Measurements from ENCODE around the gene LAMC1.

Gene LAMC1

DNA sequence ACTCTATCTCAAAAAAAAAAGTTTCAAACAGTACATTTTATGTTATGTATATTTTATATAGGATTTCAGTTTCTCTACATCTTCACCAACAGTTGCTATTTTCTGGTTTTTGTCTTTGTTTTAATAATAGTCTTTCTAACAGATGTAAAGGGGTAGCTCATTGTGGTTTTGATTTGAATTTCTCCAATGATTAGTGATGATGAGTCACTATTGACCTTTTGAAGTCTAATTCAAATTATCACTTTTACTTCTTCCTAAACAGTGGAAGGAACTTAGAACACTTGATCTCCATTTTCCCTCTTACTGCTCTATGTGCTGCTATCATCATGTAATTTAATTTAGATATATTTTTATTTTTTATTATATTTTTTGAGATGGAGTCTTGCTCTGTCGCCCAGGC is 38.6 kb upstream of the LAMC1 start:
- Mint-ChIP-seq H3K4me3 (no peak overlapping the region), H3K27me3 (ENCODE audit: low read depth) (no peaks in the 10 kb centered on the region), H3K9me3 (peaks cover 4% of the 10 kb centered on the region), H3K27ac (no peak overlapping the region), H3K4me1 (no peaks in the 10 kb centered on the region), H3K36me3 (ENCODE audit: low read depth) (no peaks in the 10 kb centered on the region)
- TF ChIP-seq, protein P1, sequence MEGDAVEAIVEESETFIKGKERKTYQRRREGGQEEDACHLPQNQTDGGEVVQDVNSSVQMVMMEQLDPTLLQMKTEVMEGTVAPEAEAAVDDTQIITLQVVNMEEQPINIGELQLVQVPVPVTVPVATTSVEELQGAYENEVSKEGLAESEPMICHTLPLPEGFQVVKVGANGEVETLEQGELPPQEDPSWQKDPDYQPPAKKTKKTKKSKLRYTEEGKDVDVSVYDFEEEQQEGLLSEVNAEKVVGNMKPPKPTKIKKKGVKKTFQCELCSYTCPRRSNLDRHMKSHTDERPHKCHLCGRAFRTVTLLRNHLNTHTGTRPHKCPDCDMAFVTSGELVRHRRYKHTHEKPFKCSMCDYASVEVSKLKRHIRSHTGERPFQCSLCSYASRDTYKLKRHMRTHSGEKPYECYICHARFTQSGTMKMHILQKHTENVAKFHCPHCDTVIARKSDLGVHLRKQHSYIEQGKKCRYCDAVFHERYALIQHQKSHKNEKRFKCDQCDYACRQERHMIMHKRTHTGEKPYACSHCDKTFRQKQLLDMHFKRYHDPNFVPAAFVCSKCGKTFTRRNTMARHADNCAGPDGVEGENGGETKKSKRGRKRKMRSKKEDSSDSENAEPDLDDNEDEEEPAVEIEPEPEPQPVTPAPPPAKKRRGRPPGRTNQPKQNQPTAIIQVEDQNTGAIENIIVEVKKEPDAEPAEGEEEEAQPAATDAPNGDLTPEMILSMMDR (IDR thresholded peaks at IDR 0.05; ENCODE audit: unreplicated experiment in 3 of 3), result no peak

DNA sequence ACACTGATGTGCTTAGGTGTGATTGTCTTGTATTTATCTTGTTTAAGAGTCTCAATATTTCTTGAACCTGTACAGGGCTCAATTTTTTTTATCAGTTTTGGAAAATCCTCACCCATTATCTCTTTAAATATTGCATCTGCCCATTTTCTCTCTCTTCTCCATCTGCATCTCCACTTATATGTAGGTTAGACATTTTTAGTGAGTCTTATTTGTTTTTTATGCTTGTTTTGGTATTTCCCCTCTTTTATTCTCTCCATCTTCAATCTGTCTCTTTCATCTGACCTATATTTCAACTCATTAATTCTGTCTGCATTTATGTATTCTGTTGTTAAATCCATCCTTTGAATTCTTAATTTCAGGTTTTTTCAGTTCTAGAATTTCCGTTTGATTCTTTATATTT is 37.3 kb upstream of the LAMC1 start:
- Mint-ChIP-seq H3K27me3 (ENCODE audit: low read depth) (no peaks in the 10 kb centered on the region), H3K36me3 (ENCODE audit: low read depth) (no peaks in the 10 kb centered on the region), H3K9me3 (peaks cover 4% of the 10 kb centered on the region), H3K4me1 (no peaks in the 10 kb centered on the region), H3K27ac (no peak overlapping the region), H3K4me3 (no peak overlapping the region)
- TF ChIP-seq, protein P1 (IDR thresholded peaks at IDR 0.05; ENCODE audit: unreplicated experiment in 3 of 3), result no peak

DNA sequence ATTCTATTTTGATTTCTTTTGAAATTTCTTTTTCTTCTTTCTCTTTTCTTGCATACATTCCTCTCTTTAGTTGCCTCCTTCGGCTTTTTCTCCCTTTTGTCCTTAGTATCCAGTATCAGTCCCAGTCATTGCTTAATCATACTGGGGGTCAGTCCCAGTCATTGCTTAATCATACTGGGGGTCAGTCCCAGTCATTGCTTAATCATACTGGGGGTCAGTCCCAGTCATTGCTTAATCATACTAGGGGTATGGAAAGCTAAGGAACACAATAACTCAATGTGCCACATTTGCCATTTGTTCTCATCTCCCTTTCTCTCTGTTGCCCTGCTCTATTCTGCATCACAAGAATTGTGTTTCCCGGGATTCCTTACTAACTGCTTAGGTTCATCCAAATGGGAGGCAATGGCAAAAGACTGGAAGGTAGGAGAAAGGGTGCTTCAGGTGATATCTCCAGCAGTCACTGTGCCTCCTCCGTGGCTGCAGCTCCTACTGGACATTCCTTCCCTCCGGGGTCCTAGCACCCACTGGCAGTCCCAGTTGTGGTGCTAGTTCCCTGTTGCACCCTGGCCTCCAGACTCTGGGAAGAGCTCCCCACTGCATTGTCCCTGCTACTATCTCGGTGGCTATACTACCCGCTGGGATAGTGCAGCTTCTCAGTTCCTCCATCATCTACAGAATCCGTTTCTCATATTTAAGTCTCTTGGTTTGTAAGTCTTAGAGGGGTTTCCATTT is 32.6 kb upstream of the LAMC1 start:
- Mint-ChIP-seq H3K4me3 (no peak overlapping the region), H3K4me1 (no peaks in the 10 kb centered on the region), H3K36me3 (ENCODE audit: low read depth) (no peaks in the 10 kb centered on the region), H3K9me3 (peaks cover 4% of the 10 kb centered on the region), H3K27ac (no peak overlapping the region), H3K27me3 (ENCODE audit: low read depth) (no peaks in the 10 kb centered on the region)
- TF ChIP-seq, protein P1 (IDR thresholded peaks at IDR 0.05; ENCODE audit: unreplicated experiment in 3 of 3), result no peak

DNA sequence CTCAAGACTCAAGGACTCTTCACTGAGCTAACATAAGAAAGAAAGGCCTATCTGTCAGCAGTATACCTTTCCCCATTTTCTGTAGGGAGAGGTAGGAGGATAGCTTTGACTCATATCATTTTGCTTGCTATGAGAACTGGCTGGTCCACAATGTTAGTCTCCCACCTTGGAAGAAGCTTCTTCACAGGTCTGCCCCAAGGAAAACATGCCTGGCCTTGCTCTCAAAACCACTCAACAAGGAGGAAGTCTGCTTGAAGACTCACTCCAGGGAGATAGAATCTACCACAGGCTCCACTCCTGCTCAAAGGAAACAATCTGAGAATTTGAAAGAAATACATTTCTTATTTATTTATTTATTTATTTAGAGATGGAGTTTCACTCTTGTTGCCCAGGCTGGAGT is 29.5 kb upstream of the LAMC1 start:
- Mint-ChIP-seq H3K4me1 (no peaks in the 10 kb centered on the region), H3K27ac (no peak overlapping the region), H3K9me3 (no peaks in the 10 kb centered on the region), H3K27me3 (ENCODE audit: low read depth) (no peaks in the 10 kb centered on the region), H3K4me3 (no peak overlapping the region), H3K36me3 (ENCODE audit: low read depth) (no peaks in the 10 kb centered on the region)
- TF ChIP-seq, protein P1 (IDR thresholded peaks at IDR 0.05; ENCODE audit: unreplicated experiment in 3 of 3), result no peak

DNA sequence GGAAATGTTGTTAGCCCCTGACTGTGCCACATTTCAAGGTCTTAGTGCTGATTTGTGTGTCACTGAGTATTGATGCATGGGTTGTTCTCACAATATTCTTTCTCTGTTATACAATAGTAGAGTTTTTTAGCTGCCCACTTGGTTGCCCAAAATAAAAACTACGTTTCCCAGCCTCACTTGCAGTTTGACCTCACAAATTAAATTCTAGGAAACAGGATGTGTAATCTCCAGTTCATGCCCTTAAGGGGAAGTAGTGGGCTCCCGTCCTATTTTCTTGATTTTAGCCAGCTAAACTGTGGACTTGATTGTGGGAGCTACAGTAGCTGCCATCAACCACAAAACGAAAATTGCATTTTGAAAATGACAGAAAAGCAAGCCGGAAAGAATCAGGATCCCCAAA is 27.3 kb upstream of the LAMC1 start:
- Mint-ChIP-seq H3K36me3 (ENCODE audit: low read depth) (no peaks in the 10 kb centered on the region), H3K27me3 (ENCODE audit: low read depth) (no peaks in the 10 kb centered on the region), H3K9me3 (no peaks in the 10 kb centered on the region), H3K4me1 (no peaks in the 10 kb centered on the region), H3K4me3 (no peak overlapping the region), H3K27ac (no peak overlapping the region)
- TF ChIP-seq, protein P1 (IDR thresholded peaks at IDR 0.05; ENCODE audit: unreplicated experiment in 3 of 3), result no peak

DNA sequence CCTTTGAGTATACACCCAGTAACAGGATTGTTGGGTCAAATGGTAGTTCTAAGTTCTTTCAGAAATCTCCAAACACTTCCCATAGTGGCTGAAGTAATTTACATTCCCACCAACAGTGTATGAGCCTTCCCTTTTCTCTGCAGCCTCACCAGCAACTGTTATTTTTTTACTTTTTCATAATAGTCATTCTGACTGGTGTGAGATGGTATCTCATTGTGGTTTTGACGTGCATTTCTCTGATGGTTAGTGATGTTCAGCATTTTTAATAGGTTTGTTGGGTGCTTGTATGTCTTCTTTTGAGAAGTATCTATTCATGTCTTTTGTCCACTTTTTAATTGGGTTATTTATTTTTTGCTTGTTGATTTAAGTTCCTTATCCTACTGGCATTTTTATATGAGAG is 26.4 kb upstream of the LAMC1 start:
- Mint-ChIP-seq H3K27me3 (ENCODE audit: low read depth) (no peaks in the 10 kb centered on the region), H3K36me3 (ENCODE audit: low read depth) (no peaks in the 10 kb centered on the region), H3K9me3 (no peaks in the 10 kb centered on the region), H3K4me3 (no peak overlapping the region), H3K4me1 (no peaks in the 10 kb centered on the region), H3K27ac (no peak overlapping the region)
- TF ChIP-seq, protein P1 (IDR thresholded peaks at IDR 0.05; ENCODE audit: unreplicated experiment in 3 of 3), result no peak

All from nephron (organoid).